ENCODE results near the gene MAPK12. TPM values are rescaled to one million over a fixed set of nuclear protein-coding genes. Genes with fewer than 3 reads are reported as not detected.

Gene MAPK12
- total RNA-seq, 4 donors from 2014 or later, result 1.2 to 37.1 (median 5.4) TPM

- H3K4me1 ChIP-seq, result peaks cover 4 to 50% (median 29%) of the 10 kb centered on the region in 4 donors
- H3K27me3 ChIP-seq, result no peaks in the 10 kb centered on the region
Observed at GRCh38 chr22:50292643-50293440, 31.4 kb upstream of the MAPK12 start.

GRCh38 chr22:50289942-50290630, 28.6 kb upstream of the MAPK12 start:
- peaks cover 0 to 68% (median 0%) of the 10 kb centered on the region in 3 donors for H3K36me3 ChIP-seq

More at GRCh38 chr22:50292643-50293440, 31.4 kb upstream of the MAPK12 start:
- Histone ChIP-seq H3K4me3 (peak overlapping the region; percentile 1 to 48 (median 34)), H3K9me3 (no peaks in the 10 kb centered on the region), H3K36me3 (peaks cover 0 to 45% (median 0%) of the 10 kb centered on the region in 3 donors), H3K27ac (peak overlapping the region; percentile 65 to 90 (median 85))
- TF ChIP-seq CTCF (IDR thresholded peaks at IDR 0.05) (no peak), POLR2A (IDR thresholded peaks at IDR 0.05) (no peak)
- DNase-seq, result peak in 2 of 3 donors; percentile 78 to 79

GRCh38 chr22:50289151-50289941, 27.9 kb upstream of the MAPK12 start:
- Histone ChIP-seq H3K36me3 (peaks cover 0 to 74% (median 0%) of the 10 kb centered on the region in 3 donors), H3K4me3 (no peak overlapping the region), H3K27me3 (no peaks in the 10 kb centered on the region), H3K9me3 (no peaks in the 10 kb centered on the region), H3K4me1 (peaks cover 3 to 32% (median 20%) of the 10 kb centered on the region in 4 donors), H3K27ac (no peak overlapping the region)
- no peak for DNase-seq
- TF ChIP-seq POLR2A (IDR thresholded peaks at IDR 0.05) (no peak), CTCF (IDR thresholded peaks at IDR 0.05) (no peak)

More at GRCh38 chr22:50289942-50290630, 28.6 kb upstream of the MAPK12 start:
- Histone ChIP-seq H3K27ac (no peak overlapping the region), H3K4me1 (peaks cover 4 to 35% (median 26%) of the 10 kb centered on the region in 4 donors), H3K9me3 (no peaks in the 10 kb centered on the region), H3K27me3 (no peaks in the 10 kb centered on the region), H3K4me3 (no peak overlapping the region)
- TF ChIP-seq CTCF (IDR thresholded peaks at IDR 0.05) (no peak), POLR2A (IDR thresholded peaks at IDR 0.05) (no peak)
- no peak for DNase-seq

- no peaks in the 10 kb centered on the region for H3K9me3 ChIP-seq
- TF ChIP-seq CTCF (IDR thresholded peaks at IDR 0.05) (no peak), POLR2A (IDR thresholded peaks at IDR 0.05) (no peak)
- no peaks in the 10 kb centered on the region for H3K27me3 ChIP-seq
- H3K4me1 ChIP-seq, result peaks cover 0 to 16% (median 6%) of the 10 kb centered on the region in 4 donors
- peaks cover 0 to 90% (median 0%) of the 10 kb centered on the region in 3 donors for H3K36me3 ChIP-seq
- no peak overlapping the region for H3K27ac ChIP-seq
- no peak for DNase-seq
- H3K4me3 ChIP-seq, result no peak overlapping the region
Observed at GRCh38 chr22:50287731-50288130, 26.2 kb upstream of the MAPK12 start.

- H3K27me3 ChIP-seq, result no peaks in the 10 kb centered on the region
- TF ChIP-seq POLR2A (IDR thresholded peaks at IDR 0.05) (no peak), CTCF (IDR thresholded peaks at IDR 0.05) (no peak)
- peaks cover 0 to 94% (median 0%) of the 10 kb centered on the region in 3 donors for H3K36me3 ChIP-seq
- no peak overlapping the region for H3K4me3 ChIP-seq
- H3K27ac ChIP-seq, result no peak overlapping the region
- DNase-seq, result no peak
- peaks cover 0 to 8% (median 4%) of the 10 kb centered on the region in 4 donors for H3K4me1 ChIP-seq
- H3K9me3 ChIP-seq, result no peaks in the 10 kb centered on the region
Observed at GRCh38 chr22:50286701-50287318, 25.3 kb upstream of the MAPK12 start.

Measured in Peyer's patch (tissue), 4 donors.